NCI-H1930 (cell line): ENCODE results near the gene ARFRP1.

Source experiments
- DNase-seq, 2 experiments: peaks; one replicate each; lab custom pipeline; 2025; lab: John Stamatoyannopoulos, UW

The ARFRP1 gene

DNA sequence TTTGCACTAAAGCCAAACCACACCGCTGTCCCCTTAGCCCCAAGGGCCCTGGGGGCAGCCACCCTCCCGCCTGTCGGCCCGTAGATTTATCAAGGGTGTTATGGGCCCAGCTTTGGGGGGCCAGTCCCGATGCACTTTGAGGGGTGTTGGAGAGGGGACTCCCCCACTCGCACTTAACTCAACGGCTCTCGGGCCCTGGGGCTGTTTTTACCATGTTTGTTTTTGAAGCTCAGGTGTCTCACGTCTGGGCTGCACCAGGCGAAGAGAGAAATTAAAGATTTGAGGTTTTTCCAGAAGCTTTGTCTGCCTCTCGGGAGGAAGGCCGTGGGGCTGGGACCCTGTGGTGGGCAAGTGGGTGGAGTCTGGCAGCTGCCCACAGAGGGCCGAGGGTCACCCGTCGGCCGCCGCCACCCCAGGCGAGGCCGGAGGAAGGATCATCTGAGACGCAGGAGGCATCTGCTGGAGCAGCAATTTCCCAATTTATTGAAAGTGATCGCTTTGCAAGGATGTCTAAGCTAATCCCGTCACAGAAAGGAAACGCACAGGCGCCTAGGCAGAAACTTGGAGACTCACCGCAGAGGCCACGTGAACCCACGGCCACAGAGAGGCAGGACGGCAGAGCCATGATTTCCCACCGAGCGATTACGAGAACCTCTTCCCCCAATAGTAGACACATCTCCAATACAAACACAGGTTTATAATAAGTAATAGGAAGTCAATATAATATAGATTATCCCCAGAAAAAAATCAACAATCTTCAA is 35.6 kb upstream of the ARFRP1 start:
- DNase-seq, result no peak

DNA sequence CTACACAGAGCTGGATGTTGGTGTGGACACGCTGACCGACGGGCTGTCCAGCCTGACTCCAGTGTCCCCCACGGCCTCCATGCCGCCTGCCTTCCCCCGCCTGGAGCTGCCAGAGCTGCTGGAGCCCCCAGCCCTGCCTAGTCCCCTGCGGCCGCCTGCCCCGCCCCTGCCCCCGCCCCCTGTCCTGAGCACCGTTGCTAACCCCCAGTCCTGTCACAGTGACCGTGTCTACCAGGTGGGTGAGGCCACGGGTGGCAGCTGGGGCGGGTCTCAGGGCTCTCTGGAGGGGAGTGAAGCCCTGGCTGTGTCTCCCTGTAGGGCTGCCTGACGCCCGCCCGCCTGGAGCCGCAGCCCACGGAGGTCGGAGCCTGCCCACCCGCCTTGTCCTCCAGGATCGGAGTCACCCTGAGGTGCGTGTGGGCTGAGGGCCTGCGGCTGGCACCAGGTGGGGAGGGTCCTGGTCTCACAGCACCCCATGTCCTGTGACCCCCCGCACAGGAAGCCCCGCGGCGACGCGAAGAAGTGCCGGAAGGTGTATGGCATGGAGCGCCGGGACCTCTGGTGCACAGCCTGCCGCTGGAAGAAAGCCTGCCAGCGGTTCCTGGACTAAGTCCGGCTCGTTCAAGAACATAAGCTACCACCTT is 34.7 kb upstream of the ARFRP1 start:
- DNase-seq, result no peak

DNA sequence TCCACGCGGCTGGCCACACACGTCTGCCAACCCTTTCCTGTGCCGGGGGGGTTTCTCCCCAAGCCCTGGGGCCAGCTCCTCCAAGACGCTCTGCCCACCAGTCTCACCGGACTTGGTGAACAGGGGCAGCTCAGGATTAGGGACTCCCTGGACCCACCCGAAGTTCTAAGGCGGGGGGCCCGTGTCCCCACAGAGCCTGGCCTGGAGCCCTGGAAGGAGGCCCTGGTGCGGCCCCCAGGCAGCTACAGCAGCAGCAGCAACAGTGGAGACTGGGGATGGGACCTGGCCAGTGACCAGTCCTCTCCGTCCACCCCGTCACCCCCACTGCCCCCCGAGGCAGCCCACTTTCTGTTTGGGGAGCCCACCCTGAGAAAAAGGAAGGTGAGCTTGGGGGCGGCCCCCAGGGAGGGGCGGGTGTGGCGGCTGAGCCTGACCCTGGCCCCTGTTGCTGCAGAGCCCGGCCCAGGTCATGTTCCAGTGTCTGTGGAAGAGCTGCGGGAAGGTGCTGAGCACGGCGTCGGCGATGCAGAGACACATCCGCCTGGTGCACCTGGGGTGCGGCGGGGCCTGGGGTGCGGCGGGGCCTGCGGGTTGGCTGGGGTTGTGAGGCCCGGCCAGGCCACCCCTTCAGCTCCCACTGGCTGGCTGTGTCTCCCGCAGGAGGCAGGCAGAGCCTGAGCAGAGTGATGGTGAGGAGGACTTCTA is 34.1 kb upstream of the ARFRP1 start:
- DNase-seq, result no peak

DNA sequence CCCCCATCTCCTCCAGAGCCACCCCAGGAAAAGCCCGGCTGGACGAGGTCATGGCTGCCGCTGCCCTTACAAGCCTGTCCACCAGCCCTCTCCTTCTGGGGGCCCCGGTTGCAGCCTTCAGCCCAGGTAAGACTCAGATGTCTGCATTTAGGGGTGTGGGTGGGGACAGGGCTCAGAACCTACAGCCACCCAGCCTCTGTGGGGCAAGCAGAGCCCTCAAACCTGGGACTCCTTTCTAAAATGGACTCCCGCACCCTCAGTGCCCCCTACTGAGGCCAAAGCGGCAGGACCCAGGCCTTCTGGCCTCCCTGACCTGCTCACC is 33.5 kb upstream of the ARFRP1 start:
- no peak for DNase-seq

DNA sequence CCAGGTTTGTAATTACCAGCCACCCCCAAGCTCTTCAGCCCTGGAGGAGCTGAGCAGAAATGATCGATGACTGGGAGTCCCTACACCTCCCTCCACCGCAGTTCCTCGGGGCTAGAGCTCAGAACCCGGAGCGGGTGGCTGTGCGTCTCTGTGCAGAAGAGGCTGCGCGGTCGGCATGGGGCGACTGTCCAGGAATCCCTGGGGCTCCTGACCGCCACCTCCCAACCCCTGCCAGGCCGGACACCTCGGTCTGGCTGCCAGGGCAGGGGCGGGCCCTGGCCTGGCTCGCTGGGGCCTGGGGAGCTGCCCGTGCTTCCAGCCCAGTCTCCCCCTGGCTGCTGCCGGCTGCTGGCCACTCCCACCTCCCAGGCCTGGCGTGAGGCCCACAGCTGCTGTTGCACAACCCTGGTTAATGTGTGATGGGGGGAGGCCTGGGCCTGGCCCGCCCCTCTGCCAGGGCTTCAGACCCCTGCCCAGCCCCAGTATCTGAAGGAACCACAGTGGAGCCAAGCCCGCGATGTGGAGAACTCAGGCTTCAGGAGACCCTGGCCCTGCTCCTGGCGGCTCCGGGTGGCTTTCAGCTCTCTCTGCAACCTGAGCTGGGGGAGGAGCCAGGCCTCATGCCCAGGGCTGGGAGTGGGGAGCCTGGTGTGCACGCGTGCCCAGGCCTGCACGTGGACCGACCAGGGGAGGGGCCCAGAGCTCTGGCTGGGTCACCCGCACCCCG is 33.0 kb upstream of the ARFRP1 start:
- DNase-seq, result peak; percentile 60 to 73

DNA sequence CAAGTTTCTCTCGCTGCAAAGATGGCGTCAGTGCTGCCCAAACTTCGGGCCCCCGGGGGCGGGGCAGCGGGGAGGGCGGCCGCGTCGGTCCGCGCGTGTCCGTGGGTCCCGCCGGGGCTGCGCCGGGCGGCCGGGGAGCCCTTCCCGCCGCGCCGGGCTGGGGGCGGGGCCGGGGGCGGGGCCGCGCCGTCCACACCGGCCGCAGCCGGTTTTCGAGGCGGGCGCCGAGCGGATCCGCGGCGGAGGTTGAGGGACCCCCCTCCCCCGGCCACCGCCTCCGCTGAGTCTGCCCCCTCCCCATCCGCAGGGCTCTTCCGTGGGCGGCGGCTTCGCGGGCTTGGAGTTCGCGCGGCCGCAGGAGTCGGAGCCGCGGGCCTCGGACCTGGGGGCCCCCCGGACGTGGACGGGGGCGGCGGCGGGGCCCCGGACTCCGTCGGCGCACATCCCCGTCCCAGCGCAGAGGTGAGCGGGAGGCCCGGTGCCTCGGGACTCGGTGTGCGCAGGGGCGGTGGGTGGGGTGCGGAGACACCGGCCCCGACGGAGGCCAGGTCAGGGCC is 32.4 kb upstream of the ARFRP1 start:
- peak in 1 of 2 experiments; percentile 69 for DNase-seq

DNA sequence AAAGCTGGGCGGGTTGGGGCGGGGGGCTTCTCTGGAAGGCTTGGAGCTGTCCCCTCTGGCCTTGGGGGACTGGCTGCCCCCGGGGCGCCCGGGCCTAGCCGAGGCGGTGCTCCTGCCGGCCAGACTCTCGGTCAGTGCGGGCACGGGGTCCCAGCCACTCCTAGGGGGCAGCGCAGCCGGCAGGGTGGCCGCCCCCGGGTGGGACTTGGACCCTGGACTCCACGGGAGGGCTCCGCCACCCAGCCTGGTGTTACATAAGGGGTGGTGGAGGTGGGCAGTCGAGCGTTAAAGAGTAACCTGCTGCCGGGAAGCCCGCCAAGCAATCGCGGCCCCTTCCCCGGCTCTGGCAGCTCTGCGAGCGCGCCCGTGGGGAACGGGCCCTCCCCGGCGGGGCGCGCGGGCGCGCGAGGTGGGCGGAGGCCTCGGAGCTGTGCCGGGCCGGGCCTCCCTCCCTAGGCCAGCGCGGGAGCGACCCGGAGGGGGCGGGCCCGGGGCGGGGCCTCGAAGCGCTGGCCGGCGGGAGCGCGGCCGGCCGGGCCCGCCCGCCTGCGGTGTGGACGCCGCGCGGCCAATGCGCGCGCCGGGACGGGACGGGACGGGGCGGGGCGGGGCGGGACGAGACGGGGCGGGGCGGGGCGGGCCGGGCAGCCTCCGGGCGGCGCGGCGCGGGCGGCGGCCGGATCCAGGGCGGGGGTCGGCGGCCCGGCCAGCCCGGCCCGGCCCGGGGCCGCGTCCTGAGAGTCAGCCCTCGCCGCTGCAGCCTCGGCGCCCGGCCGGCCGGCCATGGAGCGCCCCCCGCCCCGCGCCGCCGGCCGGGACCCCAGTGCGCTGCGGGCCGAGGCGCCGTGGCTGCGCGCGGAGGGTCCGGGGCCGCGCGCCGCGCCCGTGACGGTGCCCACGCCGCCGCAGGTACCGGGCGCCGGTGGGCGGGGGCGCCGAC is 31.6 kb upstream of the ARFRP1 start, which contains the start of gene SLC2A4RG:
Gene SLC2A4RG (plus strand): TSS at position 647 of the 940 bp plus-strand sequence. CDS start 137 bp downstream, at position 784.
- DNase-seq, result peak; percentile 73 to 94

DNA sequence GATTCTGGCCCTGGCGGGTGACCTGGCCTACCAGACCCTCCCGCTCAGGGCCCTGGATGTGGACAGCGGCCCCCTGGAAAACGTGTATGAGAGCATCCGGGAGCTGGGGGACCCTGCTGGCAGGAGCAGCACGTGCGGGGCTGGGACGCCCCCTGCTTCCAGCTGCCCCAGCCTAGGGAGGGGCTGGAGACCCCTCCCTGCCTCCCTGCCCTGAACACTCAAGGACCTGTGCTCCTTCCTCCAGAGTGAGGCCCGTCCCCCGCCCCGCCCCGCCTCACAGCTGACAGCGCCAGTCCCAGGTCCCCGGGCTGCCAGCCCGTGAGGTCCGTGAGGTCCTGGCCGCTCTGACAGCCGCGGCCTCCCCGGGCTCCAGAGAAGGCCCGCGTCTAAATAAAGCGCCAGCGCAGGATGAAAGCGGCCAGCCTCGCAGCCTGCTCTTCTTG is 30.9 kb upstream of the ARFRP1 start:
- no peak for DNase-seq

DNA sequence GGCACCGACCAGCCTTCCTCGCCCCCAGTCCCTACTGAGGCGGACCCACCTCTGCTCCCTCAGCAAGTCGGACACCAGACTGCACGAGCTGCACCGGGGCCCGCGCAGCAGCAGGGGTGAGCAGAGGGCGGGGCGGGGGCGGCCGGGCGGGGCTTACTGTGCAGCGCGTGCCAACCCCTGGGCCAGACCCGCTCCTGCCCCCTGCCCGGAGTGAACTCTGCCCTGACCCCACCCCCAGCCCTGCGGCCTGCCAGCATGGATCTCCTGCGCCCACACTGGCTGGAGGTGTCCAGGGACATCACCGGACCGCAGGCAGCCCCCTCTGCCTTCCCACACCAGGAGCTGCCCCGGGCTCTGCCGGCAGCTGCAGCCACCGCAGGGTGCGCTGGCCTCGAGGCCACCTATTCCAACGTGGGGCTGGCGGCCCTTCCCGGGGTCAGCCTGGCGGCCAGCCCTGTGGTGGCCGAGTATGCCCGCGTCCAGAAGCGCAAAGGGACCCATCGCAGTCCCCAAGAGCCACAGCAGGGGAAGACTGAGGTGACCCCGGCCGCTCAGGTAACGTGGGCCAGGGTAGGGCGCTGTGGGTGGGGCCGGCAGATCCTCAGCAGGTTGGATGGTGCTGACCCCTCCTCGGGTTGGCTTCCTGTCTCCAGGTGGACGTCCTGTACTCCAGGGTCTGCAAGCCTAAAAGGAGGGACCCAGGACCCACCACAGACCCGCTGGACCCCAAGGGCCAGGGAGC is 30.3 kb upstream of the ARFRP1 start:
- no peak for DNase-seq

DNA sequence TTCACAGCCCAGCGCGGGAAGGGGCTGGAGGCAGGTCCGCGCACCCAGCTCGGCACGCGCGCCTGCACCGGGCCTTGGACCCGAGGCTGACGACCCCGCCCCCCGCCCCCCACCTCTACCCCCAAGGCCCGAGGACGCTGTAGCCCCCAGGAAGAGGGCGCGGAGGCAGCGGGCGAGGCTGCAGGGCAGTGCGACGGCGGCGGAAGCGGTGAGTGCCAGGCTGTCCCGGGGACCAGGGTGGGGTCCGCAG is 29.8 kb upstream of the ARFRP1 start:
- no peak for DNase-seq

DNA sequence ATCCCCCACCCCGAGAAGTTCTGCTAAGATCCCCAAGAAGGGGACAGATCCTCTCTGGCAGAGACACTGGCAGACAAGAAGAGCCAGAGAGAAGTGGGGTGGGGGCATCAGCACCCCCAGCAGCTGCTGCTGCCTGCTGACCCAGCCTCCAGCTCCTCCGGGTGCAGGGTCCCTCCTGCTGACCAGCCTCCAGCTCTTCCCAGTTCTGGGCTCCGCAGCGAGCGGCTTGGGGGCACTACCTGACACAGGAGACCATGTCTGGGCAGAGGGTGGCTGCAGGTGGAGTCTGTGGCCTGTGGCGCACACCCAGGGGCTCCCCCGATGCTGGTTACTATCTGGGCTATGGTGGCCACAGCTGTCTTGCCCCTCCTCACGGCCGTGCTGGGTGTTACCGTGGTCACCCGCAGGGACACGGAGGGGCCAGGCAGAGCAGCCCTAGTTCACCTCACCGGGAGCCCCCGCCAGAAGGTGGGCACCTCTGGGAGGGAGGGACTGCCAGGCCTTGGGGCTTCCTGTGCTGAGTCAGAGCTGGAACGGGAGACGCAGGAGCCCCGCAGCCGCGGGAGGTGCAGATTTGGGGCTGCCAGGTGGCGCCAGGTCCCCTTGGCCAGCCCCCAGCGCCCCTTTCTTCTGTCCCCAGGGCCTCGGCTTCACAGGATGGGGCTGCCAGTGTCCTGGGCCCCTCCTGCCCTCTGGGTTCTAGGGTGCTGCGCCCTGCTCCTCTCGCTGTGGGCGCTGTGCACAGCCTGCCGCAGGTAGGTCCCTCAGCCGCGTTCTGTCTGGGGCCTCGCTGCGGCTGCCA is 29.3 kb upstream of the ARFRP1 start:
- DNase-seq, result no peak

DNA sequence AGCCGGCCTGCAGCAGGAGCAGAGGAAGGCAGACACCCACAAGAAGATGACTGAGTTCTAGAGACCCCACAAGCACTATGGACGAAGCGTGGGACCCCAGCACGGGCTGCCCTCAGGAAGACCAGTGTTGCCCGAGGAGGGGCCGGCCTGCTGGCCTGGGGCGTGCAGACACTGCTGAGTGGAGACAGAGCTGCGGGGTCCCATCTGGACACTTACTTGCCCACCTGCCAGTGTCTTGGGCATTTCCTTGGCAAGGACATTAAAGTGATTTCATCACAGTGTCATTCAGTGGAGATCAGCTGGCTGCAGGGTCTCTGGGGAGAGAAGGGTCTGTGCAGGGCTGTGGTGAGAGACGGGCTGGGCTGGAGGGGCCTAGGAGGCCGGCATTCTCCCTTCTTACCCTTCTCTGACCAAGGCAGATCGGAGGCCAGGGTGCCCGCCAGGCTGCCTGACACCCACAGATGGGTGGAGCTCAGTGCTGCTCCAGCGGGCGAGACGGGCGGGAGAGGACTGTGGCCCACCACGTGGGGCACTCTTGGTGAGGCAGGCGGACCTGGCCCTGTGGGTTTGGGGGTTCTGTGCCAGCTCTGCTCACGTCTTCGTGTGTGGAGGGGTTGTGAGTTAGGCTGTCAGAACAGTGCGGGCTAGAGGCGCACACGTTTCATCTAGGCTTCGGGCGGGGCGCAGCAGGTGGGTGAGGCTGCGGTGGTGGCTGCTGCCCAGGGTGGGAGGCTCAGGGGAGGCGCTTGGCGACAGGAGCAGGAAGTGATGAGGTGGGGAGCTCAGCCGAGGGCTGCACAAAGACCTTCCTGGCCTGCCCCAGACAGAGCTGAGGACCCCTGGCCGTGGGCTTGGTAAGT is 28.3 kb upstream of the ARFRP1 start, which contains the start of gene LIME1:
Gene LIME1 (plus strand): TSS at position 806 of the 860 bp plus-strand sequence. CDS start 886 bp downstream, outside the sequence.
- DNase-seq, result no peak

DNA sequence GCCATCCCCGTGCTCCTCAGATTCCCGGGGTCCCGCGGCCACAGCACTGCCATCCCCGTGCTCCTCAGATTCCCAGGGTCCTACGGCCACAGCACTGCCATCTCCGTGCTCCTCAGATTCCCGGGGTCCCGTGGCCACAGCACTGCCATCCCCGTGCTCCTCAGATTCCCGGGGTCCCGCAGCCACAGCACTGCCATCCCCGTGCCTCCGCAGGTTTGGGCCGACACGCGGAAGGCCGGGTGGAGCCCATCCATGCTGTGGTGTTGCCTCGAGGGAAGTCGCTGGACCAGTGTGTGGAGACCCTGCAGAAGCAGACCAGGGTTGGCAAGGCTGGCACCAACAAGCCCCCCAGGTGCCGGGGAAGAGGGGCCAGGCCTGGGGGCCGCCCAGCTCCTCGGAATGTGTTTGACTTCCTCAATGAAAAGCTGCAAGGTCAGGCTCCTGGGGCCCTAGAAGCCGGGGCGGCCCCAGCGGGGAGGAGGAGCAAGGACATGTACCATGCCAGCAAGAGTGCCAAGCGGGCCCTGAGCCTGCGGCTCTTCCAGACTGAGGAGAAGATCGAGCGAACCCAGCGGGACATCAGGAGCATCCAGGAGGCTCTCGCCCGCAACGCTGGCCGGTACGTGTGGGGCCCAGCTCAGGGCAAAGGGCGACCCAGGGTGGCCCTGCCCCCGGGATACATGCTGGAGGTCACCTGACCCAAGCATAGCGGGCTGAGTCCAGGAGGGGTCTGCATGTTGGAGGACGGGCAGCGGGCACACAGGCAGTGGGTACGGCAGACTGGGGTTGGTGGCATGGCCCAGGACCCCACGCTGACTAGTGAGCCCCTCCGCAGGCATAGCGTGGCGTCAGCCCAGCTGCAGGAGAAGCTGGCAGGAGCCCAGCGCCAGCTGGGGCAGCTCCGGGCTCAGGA is 27.4 kb upstream of the ARFRP1 start:
- DNase-seq, result no peak

DNA sequence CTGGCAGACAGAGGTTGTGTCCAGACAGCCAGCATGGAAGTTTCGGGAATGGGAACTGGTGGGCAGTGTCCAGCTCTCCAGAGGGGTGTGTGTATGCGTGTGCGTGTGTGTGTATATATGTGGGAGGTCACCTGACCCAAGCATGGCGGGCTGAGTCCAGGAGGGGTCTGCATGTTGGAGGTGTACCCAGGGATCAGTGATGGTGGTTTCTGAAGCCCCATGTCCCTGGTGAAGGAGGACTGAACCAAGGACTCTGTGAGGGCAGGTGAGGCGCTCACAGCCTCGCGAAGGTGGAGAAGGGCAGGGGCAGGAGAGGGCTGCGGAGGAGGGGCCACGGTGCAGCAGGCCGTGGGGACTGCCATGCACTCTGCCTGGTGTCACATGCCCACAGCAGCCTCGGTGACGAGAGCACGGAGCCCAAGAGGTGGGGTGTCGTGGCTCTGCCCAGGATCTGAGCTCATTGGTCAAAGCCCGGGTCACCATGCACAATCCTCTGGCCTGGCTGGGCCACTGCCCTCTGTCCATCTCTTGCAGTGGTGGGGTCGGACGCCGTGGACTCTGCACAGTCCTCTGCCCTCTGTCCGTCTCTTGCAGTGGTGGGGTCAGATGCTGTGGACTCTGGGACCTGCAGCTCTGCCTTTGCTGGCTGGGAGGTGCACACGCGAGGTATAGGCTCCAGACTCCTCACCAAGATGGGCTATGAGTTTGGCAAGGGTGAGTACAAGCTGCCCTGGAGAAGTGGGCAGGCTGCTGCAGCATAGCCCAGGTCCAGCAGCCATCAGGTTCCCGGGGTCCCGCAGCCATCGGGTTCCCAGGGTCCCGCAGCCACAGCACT is 26.6 kb upstream of the ARFRP1 start:
- no peak for DNase-seq

DNA sequence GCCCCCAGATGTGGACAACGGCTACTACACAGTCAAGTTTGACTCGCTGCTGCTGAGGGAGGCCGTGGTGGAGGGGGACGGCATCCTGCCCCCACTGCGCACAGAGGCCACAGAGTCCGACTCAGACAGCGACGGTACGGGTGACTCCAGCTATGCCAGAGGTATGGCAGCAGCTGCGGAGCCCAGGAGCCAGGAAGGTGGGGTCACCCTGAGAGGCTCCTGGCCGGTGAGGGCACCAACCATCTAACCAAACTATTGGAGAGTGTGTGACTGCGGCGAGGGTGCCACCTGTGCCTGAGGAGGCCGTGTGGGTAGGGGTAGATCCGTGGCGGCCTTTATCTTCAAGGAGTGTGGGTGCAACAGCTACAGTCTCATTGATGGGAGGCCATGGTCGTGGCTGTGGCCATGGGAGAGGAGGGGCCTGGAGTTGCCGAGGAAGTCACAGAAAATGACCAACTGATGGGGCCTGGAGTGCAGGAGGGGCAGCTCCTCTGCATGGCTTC is 25.9 kb upstream of the ARFRP1 start:
- DNase-seq, result no peak

DNA sequence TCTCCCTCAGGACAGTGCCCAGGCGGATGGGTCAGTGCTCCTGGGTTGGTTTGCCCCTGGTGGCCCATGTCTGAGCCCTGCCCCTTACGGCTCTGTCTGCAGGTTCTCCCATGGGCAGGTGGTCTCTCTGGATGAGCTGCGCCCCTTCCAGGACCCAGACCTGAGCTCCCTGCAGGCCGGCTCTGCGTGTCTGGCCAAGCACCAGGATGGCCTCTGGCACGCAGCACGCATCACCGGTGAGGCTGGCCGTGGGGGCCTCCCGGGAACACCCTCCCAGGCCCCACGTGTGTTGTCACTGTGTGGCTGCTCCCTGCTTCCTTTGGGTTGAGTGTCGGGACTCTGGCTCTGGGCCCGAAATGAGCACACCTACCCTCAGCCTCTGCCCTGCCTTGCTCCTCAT is 25.3 kb upstream of the ARFRP1 start:
- DNase-seq, result no peak
